Stimulated activated CD8-positive, alpha-beta memory T cell treated with anti-CD3 and anti-CD28 coated beads, Interleukin-12 subunit alpha, Interleukin-12 subunit beta, amount 100 ng/mL, for 24 hours (primary cell): Measurements from ENCODE around the gene FBXO10.
"Not testable (repeated sequence)": the region's sequence is repeated elsewhere in the genome, so short reads cannot be mapped to it uniquely, and the experiment has no call there.

ENCODE experiments used
- DNase-seq: peaks from one replicate; pipeline ENCODE4 v3.0.0-alpha.2; 2020; ENCODE audit errors: extremely low read depth

Gene FBXO10, protein sequence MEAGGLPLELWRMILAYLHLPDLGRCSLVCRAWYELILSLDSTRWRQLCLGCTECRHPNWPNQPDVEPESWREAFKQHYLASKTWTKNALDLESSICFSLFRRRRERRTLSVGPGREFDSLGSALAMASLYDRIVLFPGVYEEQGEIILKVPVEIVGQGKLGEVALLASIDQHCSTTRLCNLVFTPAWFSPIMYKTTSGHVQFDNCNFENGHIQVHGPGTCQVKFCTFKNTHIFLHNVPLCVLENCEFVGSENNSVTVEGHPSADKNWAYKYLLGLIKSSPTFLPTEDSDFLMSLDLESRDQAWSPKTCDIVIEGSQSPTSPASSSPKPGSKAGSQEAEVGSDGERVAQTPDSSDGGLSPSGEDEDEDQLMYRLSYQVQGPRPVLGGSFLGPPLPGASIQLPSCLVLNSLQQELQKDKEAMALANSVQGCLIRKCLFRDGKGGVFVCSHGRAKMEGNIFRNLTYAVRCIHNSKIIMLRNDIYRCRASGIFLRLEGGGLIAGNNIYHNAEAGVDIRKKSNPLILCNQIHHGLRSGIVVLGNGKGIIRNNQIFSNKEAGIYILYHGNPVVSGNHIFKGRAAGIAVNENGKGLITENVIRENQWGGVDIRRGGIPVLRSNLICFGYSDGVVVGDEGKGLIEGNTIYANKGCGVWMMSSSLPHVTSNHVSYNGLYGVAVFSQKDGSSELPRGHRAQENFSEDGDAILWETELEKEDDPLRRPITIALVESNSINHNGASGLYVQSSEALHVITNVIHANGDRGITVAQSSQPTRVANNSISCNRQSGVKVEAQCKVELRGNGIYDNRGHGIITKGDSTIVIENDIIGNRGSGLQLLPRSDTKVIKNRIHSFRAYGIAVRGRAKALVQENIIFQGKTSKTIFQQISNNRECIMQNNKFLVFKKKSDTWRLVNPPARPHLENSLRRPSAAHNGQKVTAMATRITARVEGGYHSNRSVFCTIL

DNA sequence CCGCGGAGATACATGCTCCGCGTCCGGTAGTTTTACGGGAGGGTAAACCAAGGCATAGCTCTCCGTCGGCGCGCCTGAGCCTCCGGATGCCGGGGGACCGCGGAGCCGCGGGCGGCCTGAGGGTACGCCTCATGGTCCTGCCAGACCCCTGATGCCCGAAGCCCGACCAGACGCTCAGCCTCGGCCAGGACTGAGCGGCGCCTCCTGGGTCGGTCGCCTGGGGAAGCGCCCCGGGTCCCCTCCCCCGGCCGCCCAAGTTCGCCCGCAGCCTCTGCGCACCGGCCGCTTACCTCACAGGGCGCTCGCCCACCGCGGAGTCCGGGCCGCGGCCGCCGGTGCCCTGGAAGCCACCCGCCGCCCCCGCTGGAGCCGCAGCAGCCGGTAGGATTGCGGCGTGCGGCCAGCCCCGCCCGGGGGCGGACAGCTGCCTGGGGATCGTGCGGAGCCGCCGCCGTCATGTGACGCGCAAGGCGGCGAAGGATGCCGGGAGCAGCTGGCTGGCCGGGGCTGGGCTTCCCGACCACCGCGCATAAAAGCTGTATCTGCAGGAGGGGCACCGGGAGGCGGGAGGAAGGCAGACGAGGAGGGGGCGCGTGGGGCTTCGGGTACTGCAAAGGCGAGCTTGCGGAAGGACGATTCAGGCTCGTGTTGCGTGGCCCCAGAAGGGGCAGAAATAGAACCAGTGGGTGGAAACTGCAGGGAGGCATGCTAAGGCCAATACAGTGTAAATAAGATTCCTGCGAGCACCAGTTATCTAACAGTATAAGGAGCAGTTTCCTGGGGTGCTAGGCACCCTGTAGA, at the start of gene FBXO10:
Gene FBXO10, minus strand, starts transcription at position 460 of the 801 bp plus-strand sequence. CDS start 34,612 bp downstream, outside the sequence.
- no peak for DNase-seq

DNA sequence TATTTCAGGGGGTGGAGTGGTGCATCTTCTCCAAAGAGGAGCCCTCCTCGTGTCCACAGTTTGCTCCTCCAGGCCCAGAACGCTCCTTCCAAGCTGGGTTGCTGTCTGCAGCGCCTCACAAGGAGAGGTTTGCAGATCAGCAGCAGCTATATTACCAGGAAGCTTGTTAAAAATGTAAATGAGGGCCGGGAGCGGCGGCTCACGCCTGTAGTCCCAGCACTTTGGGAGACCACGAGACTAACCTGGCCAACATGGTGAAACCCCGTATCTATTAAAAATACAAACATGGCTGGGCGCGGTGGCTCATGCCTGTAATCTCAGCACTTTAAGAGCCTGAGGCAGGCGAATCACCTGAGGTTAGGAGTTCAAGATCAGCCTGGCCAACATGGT, 49.6 kb upstream of the FBXO10 start:
- DNase-seq: no peak

DNA sequence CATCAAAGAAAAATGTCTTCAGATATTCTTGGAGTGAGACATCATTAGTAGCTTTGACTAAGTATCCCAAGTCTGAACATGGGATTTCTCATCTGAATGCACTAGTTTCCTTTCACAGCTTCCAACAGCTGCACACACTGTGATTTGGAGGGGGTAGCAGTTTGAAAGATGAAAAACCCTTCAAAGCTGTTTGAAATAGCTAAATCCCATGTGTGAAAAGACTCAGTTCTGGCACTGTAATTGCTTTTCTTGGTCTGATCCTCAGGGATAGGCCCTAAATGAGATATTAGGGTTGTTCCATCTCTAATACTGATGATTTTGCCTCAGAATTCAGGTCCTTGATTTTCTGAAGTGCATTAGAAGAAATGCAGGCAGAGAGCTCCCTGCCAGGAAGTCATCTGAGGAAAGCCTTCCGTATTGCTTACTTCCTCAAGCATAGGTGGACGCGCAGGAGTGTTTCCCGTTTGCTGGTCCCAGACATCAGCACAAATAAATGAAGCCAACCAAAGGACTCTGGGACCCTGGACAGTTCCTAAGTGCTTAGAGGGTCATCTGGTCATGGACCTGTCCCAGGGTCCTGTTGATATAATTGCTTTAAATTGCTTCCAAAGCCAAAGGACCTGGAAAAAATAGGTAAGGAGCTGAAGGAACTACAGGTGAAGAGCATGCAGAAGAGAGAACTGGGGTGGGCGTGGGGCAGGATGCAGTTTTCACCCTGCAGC, 49.0 kb upstream of the FBXO10 start:
- no peak for DNase-seq

DNA sequence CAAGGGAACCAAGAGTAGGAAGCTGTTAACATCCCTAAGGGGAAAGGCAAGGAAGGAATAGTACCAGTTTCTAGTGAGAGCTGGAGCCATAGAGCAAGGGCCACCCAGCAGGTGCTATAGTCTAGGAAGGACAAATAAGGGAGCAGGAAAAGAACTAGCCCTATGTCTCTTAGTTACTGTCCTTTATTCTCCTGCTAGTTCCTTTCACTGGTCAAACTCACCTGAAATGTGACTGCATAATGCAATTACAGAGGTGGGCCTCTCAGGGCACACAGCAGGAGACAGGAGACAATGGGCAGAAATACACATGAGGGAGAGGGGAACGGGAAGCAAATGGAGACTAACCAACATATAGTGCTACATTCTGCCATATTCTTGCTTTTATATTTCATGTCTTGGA, 47.9 kb upstream of the FBXO10 start:
- DNase-seq: no peak

DNA sequence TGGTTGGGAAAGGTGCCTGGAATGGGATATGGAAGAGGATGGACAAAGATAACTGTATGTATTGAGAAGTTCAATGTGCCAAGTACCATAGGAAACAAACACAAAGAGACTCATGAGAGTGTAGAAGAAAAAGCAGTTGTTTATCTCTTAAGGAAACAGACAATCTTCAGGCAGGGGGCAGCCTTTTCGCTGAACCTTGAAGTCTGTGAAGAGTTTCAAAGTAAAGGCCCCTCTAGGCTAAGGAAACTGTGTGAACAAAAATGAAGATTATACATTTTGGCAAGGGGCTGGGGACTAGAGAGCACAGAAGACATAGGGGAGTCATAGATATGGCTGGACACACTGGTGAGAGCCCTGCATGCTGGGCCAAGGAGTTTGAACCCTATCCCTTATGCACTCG, 47.1 kb upstream of the FBXO10 start:
- no peak for DNase-seq

DNA sequence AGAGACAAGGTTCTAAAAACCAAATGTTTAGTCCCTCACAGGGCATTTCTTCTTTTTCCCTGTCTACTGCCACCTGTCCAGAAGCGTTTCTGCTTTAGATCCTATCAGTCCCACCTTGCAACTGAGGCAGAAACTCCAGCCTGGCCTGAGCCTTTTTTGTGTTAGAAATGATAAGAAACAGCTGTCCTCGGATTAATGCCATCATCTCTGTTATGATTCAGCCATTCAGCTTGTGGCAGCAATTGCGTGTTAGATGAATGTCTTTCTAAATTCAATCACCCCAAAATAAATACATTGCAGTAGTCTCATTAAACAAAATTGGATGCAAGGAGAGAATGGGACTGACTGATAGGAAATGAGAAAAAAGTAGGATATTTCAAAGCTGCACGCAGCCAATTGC, 46.3 kb upstream of the FBXO10 start:
- DNase-seq: no peak

DNA sequence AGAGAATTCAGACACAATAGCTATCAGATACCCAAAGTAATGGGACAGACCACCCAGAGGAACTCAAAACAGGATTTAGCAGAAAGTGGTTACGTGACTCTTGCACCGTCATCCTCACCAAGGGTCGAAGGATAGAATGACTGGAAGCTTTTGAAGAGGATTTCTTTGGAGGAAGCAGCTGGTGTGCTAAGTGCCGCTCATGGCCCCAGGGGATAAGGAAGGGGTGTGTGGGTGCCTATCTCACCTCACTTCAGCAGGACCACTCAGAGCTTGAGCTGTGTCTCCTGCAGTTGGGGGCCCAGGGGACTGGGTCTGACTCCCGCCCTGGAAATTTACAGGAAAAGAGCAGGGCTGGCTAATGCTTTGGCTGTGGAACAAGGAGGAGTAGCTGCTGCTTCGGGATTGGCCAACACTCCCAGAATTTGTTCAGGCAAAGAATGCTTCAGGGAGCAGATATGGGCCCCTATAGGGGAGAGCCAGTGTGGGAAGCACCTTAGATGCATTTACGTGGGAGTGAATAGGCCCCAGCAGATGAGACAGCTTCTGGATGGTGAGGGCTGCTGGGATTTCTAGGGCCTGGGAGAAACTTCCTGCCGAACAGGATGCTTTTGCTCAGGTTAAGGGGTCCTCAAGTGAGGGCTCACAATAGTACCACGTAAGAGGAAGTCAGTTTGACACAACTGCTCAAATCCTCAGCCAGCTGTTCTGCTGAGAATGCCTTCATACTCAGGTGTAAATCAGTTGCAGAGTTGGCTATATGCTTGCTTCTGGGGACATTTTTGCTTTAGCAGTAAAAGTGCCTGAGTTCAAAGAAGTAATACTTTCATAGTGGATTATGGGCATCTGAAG, 45.3 kb upstream of the FBXO10 start:
- DNase-seq: no peak

DNA sequence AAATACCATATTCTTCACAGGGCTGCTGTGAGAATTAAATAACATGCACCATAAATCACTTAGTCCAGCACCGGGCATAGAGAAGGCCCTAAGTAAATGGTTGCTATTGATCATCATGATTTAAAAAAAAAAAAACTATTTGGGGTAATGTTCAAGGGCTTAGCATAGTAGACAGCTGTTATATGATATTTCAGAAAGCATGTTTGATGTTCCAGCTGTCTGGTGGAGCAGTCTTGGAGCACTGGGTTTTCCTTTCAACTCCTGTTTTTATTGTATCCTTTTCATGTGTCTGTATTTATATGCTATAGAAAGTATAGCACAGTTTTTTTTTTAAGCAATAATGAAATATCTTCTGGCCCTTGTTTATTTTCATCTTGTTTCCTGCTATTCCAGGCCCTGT, 44.2 kb upstream of the FBXO10 start:
- no peak for DNase-seq

DNA sequence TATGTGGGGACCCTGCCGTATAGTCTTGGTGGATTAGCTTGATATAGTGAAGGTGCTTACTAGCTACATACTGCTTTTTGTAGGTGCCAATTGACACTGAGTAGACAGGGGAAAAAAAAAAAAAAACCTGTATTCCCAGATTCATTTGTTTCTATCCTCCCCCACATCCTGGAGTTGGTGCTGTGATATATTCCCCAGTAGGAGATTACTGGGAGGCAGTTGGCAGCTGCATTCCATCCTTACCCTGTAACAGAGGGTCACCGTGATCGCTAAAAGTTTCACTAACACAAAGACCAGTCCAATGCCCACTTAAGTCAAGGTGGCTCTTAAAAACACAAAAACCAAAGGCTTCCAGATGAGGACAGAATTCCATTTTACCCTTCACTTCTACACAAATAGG, 43.6 kb upstream of the FBXO10 start:
- DNase-seq: no peak

DNA sequence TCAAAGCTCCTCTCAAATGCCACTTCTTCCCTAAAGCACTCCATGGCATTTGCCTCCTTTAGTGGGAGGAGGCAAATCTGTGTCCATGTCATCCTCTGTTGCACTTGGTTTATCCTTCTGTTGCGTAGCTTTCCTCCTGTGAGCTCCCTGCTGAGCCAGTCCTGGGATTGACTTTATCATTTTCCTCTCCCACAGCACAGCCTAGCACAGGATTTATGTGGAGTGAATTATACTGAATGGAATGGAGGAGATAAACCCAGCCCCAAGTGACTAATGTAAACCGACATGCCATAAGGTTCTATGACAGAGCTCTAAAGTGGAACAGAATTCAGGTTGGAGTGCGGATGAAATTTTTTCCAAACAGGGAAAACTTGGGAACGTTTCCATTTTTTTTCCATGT, 42.6 kb upstream of the FBXO10 start:
- DNase-seq: no peak

DNA sequence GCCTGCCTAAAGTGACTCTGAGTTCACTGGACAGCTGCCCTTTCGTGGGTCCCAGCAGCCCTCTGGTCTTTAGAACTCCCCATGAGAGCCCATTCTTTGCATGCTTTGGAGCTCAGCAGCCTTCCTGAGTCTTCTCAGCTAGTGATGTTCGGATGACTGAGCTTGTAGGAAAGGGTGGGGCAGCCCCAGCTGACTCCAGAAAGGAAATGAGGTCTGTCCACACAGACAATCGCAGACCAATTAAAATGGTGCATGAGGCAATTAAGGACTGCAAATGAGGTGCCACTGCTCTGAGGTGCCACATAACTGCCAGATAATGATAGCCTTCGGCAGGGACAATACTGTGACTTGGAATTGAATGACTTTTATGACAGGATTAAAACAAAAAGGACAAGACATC, 41.7 kb upstream of the FBXO10 start:
- DNase-seq: no peak

DNA sequence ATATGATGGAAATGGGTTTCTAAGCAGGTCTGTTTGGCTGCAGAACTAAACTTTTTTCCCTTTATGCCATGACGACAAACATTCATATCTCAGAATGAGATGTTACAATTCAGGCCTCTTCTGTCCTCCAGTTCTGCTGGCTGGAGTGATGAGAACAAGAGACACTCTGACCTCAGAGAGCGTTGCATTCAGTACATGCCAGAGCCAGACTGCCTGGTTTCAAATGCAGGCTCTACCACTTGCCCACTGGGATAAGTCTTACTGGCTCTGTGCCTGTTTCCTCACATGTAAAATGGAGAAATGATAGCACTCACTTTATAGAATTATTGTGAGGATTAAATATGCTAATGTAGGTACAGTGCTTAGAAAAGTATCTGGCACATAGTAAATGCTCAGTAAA, 41.0 kb upstream of the FBXO10 start:
- no peak for DNase-seq

DNA sequence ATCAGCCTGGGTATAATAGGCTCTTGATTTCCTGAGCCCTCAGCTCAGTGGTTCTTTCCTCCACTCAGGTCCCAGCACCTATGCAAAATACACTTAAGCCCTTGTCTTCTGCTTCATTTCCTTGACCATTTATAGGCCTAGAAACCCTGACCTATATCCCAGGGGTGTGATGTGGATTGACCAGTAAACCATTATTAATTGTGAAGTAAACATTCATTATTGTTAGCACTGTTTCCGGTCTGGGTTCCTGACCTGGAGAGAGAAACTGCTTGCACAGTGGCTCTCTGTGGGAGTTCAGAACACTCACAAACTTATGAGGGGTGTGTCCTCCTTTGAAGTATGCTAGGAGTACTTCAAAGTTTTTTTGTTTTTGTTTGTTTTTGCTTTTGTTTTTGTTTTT, 35.8 kb upstream of the FBXO10 start:
- DNase-seq: no peak

DNA sequence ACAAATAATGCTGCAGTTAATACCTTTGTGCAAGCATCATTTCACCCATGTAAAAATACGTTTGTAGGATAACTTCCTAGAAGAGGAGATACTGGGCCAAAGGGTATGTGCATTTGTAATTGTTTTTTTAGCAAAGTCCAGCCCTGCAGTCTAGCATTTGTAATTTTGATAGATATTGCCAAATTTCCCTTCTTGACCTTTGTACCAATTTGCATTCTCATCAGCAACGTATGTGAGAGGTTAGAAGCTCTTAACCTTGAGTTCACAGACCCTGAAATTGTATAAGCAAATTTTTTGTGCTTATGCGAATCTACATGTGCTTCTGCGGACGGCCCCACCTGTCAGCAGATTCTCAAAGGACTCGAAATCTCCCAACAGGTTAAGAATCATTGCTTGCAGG, 34.8 kb upstream of the FBXO10 start:
- DNase-seq: no peak

DNA sequence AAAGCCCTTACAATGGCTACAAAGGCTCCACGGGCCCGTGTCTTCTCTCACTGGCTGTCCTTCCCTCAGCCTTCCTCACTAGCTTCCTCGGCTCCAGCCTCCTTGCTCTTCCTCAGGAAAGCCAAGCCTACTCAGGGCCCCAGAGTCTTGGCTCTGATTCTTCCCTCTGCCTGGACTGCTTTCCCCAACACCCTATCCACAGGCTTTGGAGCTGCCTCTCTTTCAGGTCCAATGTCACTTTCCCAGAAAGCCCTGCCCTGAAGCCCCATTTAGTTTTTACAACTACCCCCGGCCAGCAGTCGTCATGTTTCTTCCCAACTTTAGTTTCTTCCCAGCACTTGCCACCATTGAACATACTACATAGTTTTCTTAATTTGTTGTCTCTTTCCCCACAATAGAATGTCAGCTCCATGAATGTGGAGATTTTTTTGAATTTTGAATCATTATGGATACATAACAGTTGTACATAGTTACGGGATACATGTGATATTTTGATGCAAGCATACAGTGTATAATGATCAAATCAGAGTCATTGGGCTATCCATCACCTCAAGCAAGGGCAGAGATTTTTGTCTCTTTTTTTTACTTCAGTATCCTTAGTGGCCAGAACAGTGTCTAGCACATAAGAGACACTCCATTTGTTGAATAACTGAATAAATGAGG, 33.7 kb upstream of the FBXO10 start:
- no peak for DNase-seq

DNA sequence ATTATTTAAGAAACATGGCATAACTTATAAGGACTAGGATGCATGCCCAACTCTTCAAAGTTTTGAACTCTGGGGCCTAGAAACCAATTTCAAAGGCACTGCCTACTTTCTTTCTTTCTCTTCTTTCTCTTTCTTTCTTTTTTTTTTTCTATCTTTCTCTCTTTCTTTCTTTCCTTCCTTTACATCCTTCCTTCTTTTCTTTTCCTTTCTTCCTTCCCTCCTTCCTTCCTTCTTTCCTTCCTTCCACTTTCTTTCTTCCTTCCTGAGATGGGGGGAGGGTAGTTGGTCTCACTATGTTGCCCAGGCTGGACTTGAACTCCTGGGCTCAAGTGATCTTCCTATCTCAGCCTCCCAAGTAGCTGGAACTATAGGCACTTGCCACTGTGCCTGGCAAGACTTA, 32.1 kb upstream of the FBXO10 start:
- DNase-seq: no peak

DNA sequence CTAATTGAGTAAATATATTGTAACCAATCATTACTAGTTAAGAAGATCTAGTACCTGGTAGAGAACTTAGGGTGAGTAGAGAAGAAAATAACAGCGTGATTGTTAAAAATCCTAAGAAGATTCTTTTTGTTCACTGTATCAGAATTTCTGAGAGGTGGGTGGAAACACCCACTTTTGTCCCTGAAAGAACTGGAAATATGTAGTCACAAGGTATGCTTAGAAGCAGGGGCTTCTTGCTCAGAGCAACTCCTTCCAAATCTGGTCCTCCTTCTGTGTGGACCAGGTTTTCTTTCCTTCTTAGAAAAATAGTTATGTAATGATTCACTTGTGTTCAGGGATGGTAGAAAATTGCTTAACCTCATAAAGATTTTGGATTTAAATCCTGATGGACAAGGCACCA, 28.1 kb upstream of the FBXO10 start:
- no peak for DNase-seq

DNA sequence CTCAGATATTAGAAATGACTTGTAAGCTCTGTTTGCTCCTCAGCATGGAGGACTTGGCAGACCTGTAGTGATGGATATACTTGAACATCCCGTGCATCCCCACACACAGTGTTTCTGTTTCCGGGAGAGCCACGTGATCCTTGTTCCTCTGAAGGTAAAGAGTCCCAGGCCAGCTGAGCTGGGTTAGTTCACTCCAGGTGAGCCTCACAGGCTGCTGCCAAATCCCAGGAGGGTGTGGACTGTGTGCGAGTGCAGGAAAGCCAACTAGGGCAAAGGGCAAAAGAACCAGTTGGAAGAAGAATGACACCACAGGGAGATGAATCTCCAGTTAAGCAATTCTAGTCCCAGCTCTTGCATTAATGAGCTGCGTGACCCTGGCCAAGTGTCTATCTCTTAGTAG, 26.6 kb upstream of the FBXO10 start:
- DNase-seq: no peak

DNA sequence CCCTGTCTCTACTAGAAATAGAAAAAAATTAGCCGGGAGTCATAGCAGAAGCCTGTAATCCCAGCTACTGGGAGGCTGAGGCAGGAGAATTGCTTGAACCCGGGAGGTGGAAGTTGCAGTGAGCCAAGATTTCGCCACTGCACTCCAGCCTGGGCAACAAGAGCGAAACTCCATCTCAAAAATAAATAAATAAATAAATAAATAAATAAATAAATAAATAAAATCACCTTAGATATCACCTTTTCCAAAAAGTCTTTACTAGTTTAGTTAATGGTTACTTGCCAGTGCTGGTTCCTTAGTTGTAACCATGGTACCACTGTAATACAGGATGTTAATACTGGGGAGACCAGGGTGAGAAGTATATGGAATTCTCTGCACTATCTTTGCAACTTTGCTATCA, 25.9 kb upstream of the FBXO10 start:
- not testable (repeated sequence) for DNase-seq

DNA sequence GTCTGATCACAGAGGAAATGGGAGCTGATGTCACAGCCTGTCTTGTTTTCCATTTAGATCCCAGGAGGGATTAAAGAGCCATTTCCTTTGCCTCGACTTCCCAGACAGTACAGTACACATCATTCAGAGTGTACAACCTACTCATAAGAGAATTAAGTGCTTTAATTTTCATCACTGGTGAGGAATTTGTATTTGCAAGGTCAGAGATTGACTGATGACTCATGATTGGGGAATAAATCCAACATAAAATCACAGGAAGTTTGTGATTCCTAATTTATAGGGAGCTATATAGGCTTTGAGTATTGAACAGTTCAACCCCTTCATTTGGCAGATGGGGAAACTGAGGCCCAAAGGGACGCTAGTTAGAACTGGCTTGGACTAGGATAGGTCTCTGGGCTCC, 20.3 kb upstream of the FBXO10 start:
- no peak for DNase-seq
